ENCODE data around the gene SHISAL2B.

The SHISAL2B gene

DNA sequence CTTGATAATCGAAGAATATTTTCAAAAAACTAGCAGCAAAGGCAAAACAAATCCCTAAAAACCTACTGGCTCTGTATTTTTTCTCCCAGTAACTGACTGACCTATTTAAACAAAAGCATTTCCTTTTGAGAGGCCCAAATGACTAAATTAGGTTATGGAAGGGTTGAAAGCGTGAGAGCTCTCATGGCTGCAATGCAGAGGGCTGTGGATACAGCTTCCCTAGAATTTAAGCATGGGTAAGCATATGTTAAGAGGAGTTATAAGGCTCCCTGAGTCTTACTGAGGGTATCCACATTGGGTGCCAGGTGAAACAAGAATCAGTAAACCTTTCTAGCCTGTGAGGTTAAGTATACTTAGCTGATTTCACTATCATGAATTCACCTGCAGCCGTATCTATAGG, 32.3 kb downstream of the SHISAL2B start:
- no peak overlapping the region for H3K9ac ChIP-seq (ENCODE audit: insufficient read length)
- no peak for DNase-seq (ENCODE audit: low read depth, low spot score)
- H3K27ac ChIP-seq = no peak overlapping the region
- H3K4me3 ChIP-seq = no peak overlapping the region
- TF ChIP-seq FOXP2 (optimal IDR thresholded peaks at IDR 0.05; ENCODE audit: control extremely low read depth, extremely low read length, insufficient read depth) (no peak), POLR2AphosphoS5 (IDR thresholded peaks at IDR 0.05; ENCODE audit: borderline replicate concordance, low read depth, low read length) (no peak), EZH2 (IDR thresholded peaks at IDR 0.05) (no peak)
- no peaks in the 10 kb centered on the region for H3K9me3 ChIP-seq (ENCODE audit: low read depth, low read length)
- H3K36me3 ChIP-seq (ENCODE audit: insufficient read depth, low read length) = peaks cover 24% of the 10 kb centered on the region

DNA sequence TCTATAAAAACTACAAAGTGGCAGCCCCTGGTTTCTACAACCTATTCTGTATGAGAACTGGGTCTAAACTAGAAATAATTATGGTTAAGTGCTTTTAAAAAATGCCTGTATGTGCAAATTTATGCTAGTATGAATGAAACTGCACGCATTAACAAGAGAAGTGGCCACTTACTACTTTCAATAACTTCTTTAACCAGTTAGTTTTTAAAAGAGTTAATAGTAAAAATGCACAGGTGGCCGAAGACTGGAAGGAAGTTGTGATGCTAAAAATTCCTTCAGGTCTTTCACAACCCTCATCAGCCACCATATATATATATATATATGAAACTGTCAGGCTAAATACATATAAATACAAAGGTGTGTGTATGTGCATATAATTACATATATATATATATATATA, 36.8 kb downstream of the SHISAL2B start:
- no peak overlapping the region for H3K9ac ChIP-seq (ENCODE audit: insufficient read length)
- no peak overlapping the region for H3K27ac ChIP-seq
- H3K36me3 ChIP-seq (ENCODE audit: insufficient read depth, low read length) = peaks cover 54% of the 10 kb centered on the region

DNA sequence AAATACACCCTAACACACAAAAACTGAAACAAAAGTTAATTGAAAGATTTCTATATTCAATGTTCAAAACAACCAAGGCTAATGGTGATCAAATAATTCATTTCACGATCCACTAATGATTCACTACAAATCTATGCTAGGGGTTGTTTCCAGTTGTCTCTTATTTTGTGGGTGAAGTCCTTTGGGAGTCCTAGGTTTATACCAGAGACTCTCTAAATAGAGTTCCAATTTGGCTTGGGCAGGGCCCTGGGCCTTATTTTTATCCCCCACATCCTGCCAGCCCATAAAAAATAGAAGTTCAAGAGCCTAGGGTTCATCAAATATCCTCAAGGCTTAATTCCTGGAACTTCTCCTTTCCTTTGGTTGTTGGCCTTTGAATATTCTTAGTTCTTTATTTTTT, 52.1 kb downstream of the SHISAL2B start:
- peaks cover 30% of the 10 kb centered on the region for H3K36me3 ChIP-seq (ENCODE audit: insufficient read depth, low read length)
- DNase-seq (ENCODE audit: low read depth, low spot score) = no peak
- H3K9ac ChIP-seq (ENCODE audit: insufficient read length) = no peak overlapping the region
- TF ChIP-seq EZH2 (IDR thresholded peaks at IDR 0.05) (no peak), POLR2AphosphoS5 (IDR thresholded peaks at IDR 0.05; ENCODE audit: borderline replicate concordance, low read depth, low read length) (no peak), FOXP2 (optimal IDR thresholded peaks at IDR 0.05; ENCODE audit: control extremely low read depth, extremely low read length, insufficient read depth) (no peak)
- H3K27ac ChIP-seq = no peak overlapping the region
- H3K9me3 ChIP-seq (ENCODE audit: low read depth, low read length) = no peaks in the 10 kb centered on the region
- H3K4me3 ChIP-seq = no peak overlapping the region

More for the DNA sequence above, 36.8 kb downstream of the SHISAL2B start:
- Histone ChIP-seq H3K9me3 (ENCODE audit: low read depth, low read length) (no peaks in the 10 kb centered on the region), H3K4me3 (no peak overlapping the region)
- TF ChIP-seq POLR2AphosphoS5 (IDR thresholded peaks at IDR 0.05; ENCODE audit: borderline replicate concordance, low read depth, low read length) (no peak), EZH2 (IDR thresholded peaks at IDR 0.05) (no peak), FOXP2 (optimal IDR thresholded peaks at IDR 0.05; ENCODE audit: control extremely low read depth, extremely low read length, insufficient read depth) (no peak)
- DNase-seq (ENCODE audit: low read depth, low spot score) = no peak

GRCh38 chr5:64742821-64743220, 52.5 kb downstream of the SHISAL2B start:
- Histone ChIP-seq H3K9ac (ENCODE audit: insufficient read length) (no peak overlapping the region), H3K27ac (no peak overlapping the region), H3K4me3 (no peak overlapping the region), H3K36me3 (ENCODE audit: insufficient read depth, low read length) (peaks cover 29% of the 10 kb centered on the region), H3K9me3 (ENCODE audit: low read depth, low read length) (no peaks in the 10 kb centered on the region)
- TF ChIP-seq FOXP2 (optimal IDR thresholded peaks at IDR 0.05; ENCODE audit: control extremely low read depth, extremely low read length, insufficient read depth) = no peak
- TF ChIP-seq POLR2AphosphoS5 (IDR thresholded peaks at IDR 0.05; ENCODE audit: borderline replicate concordance, low read depth, low read length) = no peak
- no peak for TF ChIP-seq EZH2 (IDR thresholded peaks at IDR 0.05)
- DNase-seq (ENCODE audit: low read depth, low spot score) = no peak

DNA sequence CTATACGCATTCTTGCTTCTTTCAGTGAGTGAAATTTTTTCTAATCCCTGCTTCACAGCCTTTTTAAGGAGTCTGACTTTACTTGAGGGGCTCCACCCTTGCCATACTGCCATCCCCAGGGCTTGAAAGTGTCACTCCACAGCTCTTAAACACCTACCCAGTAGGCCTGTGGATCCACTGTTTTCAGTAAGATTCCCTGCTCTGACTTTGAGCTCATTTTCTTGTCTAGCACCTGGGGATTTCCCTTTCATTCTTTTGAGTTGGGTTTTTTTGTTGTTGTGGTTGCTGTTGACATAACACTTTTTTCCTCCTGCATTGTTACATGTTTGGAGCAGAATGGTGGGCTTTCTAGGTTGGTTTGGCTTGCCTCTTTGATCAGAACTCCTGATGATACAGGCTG, 54.6 kb downstream of the SHISAL2B start:
- no peak for DNase-seq (ENCODE audit: low read depth, low spot score)
- H3K27ac ChIP-seq = no peak overlapping the region
- no peak overlapping the region for H3K9ac ChIP-seq (ENCODE audit: insufficient read length)
- TF ChIP-seq EZH2 (IDR thresholded peaks at IDR 0.05) (no peak), FOXP2 (optimal IDR thresholded peaks at IDR 0.05; ENCODE audit: control extremely low read depth, extremely low read length, insufficient read depth) (no peak), POLR2AphosphoS5 (IDR thresholded peaks at IDR 0.05; ENCODE audit: borderline replicate concordance, low read depth, low read length) (no peak)
- no peak overlapping the region for H3K4me3 ChIP-seq
- H3K9me3 ChIP-seq (ENCODE audit: low read depth, low read length) = no peaks in the 10 kb centered on the region
- H3K36me3 ChIP-seq (ENCODE audit: insufficient read depth, low read length) = peaks cover 8% of the 10 kb centered on the region

- H3K36me3 ChIP-seq (ENCODE audit: insufficient read depth, low read length) = no peaks in the 10 kb centered on the region
- no peak overlapping the region for H3K9ac ChIP-seq (ENCODE audit: insufficient read length)
- H3K9me3 ChIP-seq (ENCODE audit: low read depth, low read length) = no peaks in the 10 kb centered on the region
- TF ChIP-seq EZH2 (IDR thresholded peaks at IDR 0.05) = no peak
- TF ChIP-seq FOXP2 (optimal IDR thresholded peaks at IDR 0.05; ENCODE audit: control extremely low read depth, extremely low read length, insufficient read depth) = no peak
- no peak for TF ChIP-seq POLR2AphosphoS5 (IDR thresholded peaks at IDR 0.05; ENCODE audit: borderline replicate concordance, low read depth, low read length)
- DNase-seq (ENCODE audit: low read depth, low spot score) = no peak
- H3K27ac ChIP-seq = no peak overlapping the region
- H3K4me3 ChIP-seq = no peak overlapping the region
These were observed 56.1 kb downstream of the SHISAL2B start for GRCh38 chr5:64746446-64746845.

DNA sequence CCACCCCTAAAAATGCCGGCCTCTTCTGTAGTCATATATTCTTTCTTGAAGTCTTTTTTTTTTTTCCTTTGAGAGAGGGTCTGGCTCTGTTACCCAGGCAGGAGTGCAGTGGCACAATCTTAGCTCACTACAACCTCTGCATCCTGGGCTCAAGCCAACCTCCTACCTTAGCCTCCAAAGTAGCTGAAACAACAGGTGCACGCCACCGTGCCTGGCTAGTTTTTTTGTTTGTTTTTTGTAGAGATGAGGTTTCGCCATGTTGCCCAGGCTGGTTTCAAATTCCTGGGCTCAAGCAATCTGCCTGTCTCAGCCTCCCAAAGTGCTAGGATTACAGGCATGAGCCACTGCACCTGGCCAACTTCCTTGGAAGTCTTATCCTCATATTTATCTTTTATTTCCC, 59.1 kb downstream of the SHISAL2B start:
- Histone ChIP-seq H3K36me3 (ENCODE audit: insufficient read depth, low read length) (peaks cover 15% of the 10 kb centered on the region), H3K4me3 (no peak overlapping the region), H3K9me3 (ENCODE audit: low read depth, low read length) (no peaks in the 10 kb centered on the region)

GRCh38 chr5:64754066-64754465, 63.8 kb downstream of the SHISAL2B start:
- no peaks in the 10 kb centered on the region for H3K9me3 ChIP-seq (ENCODE audit: low read depth, low read length)
- peaks cover 36% of the 10 kb centered on the region for H3K36me3 ChIP-seq (ENCODE audit: insufficient read depth, low read length)
- no peak for TF ChIP-seq EZH2 (IDR thresholded peaks at IDR 0.05)
- no peak for TF ChIP-seq POLR2AphosphoS5 (IDR thresholded peaks at IDR 0.05; ENCODE audit: borderline replicate concordance, low read depth, low read length)
- TF ChIP-seq FOXP2 (optimal IDR thresholded peaks at IDR 0.05; ENCODE audit: control extremely low read depth, extremely low read length, insufficient read depth) = no peak
- DNase-seq (ENCODE audit: low read depth, low spot score) = no peak
- no peak overlapping the region for H3K9ac ChIP-seq (ENCODE audit: insufficient read length)
- H3K4me3 ChIP-seq = no peak overlapping the region
- no peak overlapping the region for H3K27ac ChIP-seq

More for the DNA sequence above, 59.1 kb downstream of the SHISAL2B start:
- H3K9ac ChIP-seq (ENCODE audit: insufficient read length) = no peak overlapping the region
- no peak for DNase-seq (ENCODE audit: low read depth, low spot score)
- no peak overlapping the region for H3K27ac ChIP-seq
- TF ChIP-seq POLR2AphosphoS5 (IDR thresholded peaks at IDR 0.05; ENCODE audit: borderline replicate concordance, low read depth, low read length) = no peak
- TF ChIP-seq FOXP2 (optimal IDR thresholded peaks at IDR 0.05; ENCODE audit: control extremely low read depth, extremely low read length, insufficient read depth) = no peak
- TF ChIP-seq EZH2 (IDR thresholded peaks at IDR 0.05) = no peak

DNA sequence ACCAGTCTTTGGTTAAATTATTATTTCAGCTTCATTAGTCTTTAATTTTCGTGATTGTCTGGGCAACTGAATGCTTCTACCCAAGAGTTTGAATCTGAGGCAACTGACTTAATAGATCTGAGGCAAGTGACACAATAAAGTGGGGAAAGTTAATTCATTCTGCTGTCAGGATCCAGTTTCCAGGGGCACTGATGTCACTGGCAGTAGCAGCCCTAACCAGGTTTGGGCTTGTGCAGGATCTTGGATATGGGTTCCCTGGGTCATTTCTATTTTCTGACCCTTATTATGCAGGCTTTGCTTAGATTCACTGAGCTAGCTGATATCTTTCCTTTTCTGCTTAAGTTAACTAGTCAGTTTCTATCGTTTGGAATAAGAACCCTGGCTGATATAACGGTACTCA, 68.6 kb downstream of the SHISAL2B start:
- TF ChIP-seq FOXP2 (optimal IDR thresholded peaks at IDR 0.05; ENCODE audit: control extremely low read depth, extremely low read length, insufficient read depth) (no peak), EZH2 (IDR thresholded peaks at IDR 0.05) (no peak), POLR2AphosphoS5 (IDR thresholded peaks at IDR 0.05; ENCODE audit: borderline replicate concordance, low read depth, low read length) (no peak)

More for the DNA sequence above, 68.6 kb downstream of the SHISAL2B start:
- Histone ChIP-seq H3K9ac (ENCODE audit: insufficient read length) (no peak overlapping the region), H3K27ac (no peak overlapping the region), H3K4me3 (no peak overlapping the region), H3K36me3 (ENCODE audit: insufficient read depth, low read length) (peaks cover 44% of the 10 kb centered on the region), H3K9me3 (ENCODE audit: low read depth, low read length) (no peaks in the 10 kb centered on the region)
- DNase-seq (ENCODE audit: low read depth, low spot score) = no peak

Data from SK-N-MC (cell line).